ENCODE measurements around the gene NFKBIZ.

NFKBIZ gene

GRCh38 chr3:101850246-101851051 lies 1.1 kb downstream of the NFKBIZ start:
- Mint-ChIP-seq H3K27ac (peak overlapping the region; percentile 97), H3K9me3 (no peaks in the 10 kb centered on the region), H3K27me3 (ENCODE audit: low read depth) (no peaks in the 10 kb centered on the region), H3K4me3 (peak overlapping the region; percentile 89), H3K4me1 (ENCODE audit: low read depth) (peaks cover 51% of the 10 kb centered on the region), H3K36me3 (ENCODE audit: low read depth) (peaks cover 53% of the 10 kb centered on the region)
- peak; percentile 76 for DNase-seq (ENCODE audit: low spot score)

DNA sequence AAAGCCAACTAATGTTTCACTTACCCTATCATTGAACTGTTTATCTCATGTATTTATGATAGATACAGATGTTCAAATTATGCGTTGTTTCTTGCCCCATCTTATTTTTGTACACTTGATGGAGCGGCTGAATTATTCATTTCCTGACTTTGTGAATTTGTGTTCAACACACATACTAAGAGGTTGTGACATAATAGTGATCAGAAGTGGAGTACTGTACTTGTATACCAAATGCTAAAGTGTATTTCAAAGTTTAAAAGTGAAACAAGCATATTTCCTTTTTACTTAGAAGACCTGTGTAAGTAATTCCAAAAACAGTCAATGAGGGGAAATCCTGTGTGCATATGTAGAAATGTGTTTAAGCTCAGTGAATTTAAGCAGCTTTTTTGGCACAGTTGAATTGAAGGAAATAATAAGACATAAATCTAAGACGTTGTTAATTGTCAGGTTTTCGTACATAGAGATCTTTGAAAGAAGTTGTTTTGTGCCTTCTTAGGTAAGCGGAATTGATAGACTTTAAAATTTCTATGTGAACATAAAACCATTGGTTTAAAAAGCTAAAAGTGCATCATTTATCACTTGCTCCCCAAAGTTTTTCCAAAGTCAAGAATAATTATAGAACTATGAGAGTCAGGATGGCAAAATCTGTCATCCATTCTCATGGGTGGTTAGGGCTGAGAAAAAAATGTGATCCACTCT lies 1.9 kb downstream of the NFKBIZ start:
- Mint-ChIP-seq H3K4me3 (peak overlapping the region; percentile 89), H3K4me1 (ENCODE audit: low read depth) (peaks cover 54% of the 10 kb centered on the region), H3K36me3 (ENCODE audit: low read depth) (peaks cover 60% of the 10 kb centered on the region), H3K27me3 (ENCODE audit: low read depth) (no peaks in the 10 kb centered on the region), H3K9me3 (no peaks in the 10 kb centered on the region), H3K27ac (peak overlapping the region; percentile 97)
- DNase-seq (ENCODE audit: low spot score): no peak

- H3K4me3 Mint-ChIP-seq: peak overlapping the region; percentile 89
- no peak for DNase-seq (ENCODE audit: low spot score)
- H3K27ac Mint-ChIP-seq: peak overlapping the region; percentile 97
- H3K9me3 Mint-ChIP-seq: no peaks in the 10 kb centered on the region
- H3K36me3 Mint-ChIP-seq (ENCODE audit: low read depth): peaks cover 68% of the 10 kb centered on the region
- no peaks in the 10 kb centered on the region for H3K27me3 Mint-ChIP-seq (ENCODE audit: low read depth)
- peaks cover 57% of the 10 kb centered on the region for H3K4me1 Mint-ChIP-seq (ENCODE audit: low read depth)
Measured at GRCh38 chr3:101851850-101852714, 2.8 kb downstream of the NFKBIZ start.

DNA sequence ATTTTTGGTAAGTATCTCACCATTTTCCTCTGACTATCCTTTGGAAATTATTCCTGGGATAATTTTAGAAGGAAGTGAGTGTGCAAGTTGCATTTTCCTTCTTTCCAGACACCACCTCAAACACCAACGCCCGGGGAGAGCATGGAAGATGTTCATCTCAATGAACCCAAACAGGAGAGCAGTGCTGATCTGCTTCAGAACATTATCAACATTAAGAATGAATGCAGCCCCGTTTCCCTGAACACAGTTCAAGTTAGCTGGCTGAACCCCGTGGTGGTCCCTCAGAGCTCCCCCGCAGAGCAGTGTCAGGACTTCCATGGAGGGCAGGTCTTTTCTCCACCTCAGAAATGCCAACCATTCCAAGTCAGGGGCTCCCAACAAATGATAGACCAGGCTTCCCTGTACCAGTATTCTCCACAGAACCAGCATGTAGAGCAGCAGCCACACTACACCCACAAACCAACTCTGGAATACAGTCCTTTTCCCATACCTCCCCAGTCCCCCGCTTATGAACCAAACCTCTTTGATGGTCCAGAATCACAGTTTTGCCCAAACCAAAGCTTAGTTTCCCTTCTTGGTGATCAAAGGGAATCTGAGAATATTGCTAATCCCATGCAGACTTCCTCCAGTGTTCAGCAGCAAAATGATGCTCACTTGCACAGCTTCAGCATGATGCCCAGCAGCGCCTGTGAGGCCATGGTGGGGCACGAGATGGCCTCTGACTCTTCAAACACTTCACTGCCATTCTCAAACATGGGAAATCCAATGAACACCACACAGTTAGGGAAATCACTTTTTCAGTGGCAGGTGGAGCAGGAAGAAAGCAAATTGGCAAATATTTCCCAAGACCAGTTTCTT lies 3.9 kb downstream of the NFKBIZ start:
- Mint-ChIP-seq H3K4me3 (peak overlapping the region; percentile 89), H3K4me1 (ENCODE audit: low read depth) (peaks cover 56% of the 10 kb centered on the region), H3K36me3 (ENCODE audit: low read depth) (peaks cover 78% of the 10 kb centered on the region), H3K27ac (no peak overlapping the region), H3K27me3 (ENCODE audit: low read depth) (no peaks in the 10 kb centered on the region), H3K9me3 (no peaks in the 10 kb centered on the region)
- no peak for DNase-seq (ENCODE audit: low spot score)

DNA sequence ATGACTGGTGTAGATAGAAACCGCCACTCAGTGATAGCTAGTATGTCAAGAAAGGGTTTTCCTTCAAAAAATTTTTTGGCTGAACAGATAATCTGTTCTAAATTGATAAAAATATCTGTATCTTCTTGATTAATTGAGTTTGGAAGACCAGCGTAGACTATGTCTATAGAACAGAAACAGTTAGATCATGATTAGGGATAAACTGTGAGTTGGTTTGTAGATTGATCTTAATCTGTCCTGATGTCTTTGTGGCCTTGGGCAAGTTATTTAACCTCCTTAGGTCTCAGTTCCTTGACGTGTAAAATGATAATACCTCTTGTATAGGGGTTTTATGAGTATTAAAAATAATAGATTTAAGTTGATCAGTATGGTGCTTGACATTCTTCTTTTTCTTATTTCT lies 4.7 kb downstream of the NFKBIZ start:
- no peak overlapping the region for H3K27ac Mint-ChIP-seq
- no peak for DNase-seq (ENCODE audit: low spot score)
- H3K36me3 Mint-ChIP-seq (ENCODE audit: low read depth): peaks cover 86% of the 10 kb centered on the region
- peak overlapping the region; percentile 35 for H3K4me3 Mint-ChIP-seq
- H3K4me1 Mint-ChIP-seq (ENCODE audit: low read depth): peaks cover 56% of the 10 kb centered on the region
- no peaks in the 10 kb centered on the region for H3K9me3 Mint-ChIP-seq
- no peaks in the 10 kb centered on the region for H3K27me3 Mint-ChIP-seq (ENCODE audit: low read depth)

- no peak for DNase-seq (ENCODE audit: low spot score)
- Mint-ChIP-seq H3K9me3 (no peaks in the 10 kb centered on the region), H3K36me3 (ENCODE audit: low read depth) (peaks cover 93% of the 10 kb centered on the region), H3K27ac (peak overlapping the region; percentile 19), H3K27me3 (ENCODE audit: low read depth) (no peaks in the 10 kb centered on the region), H3K4me3 (peak overlapping the region; percentile 8), H3K4me1 (ENCODE audit: low read depth) (peaks cover 56% of the 10 kb centered on the region)
Measured at GRCh38 chr3:101854608-101855304, 5.4 kb downstream of the NFKBIZ start.

GRCh38 chr3:101857301-101857741 lies 8.0 kb downstream of the NFKBIZ start:
- no peak for DNase-seq (ENCODE audit: low spot score)
- Mint-ChIP-seq H3K4me3 (peak overlapping the region; percentile 13), H3K27ac (no peak overlapping the region), H3K9me3 (no peaks in the 10 kb centered on the region), H3K27me3 (ENCODE audit: low read depth) (no peaks in the 10 kb centered on the region), H3K4me1 (ENCODE audit: low read depth) (peaks cover 44% of the 10 kb centered on the region), H3K36me3 (ENCODE audit: low read depth) (peaks cover 93% of the 10 kb centered on the region)

- Mint-ChIP-seq H3K4me1 (ENCODE audit: low read depth) (peaks cover 33% of the 10 kb centered on the region), H3K9me3 (no peaks in the 10 kb centered on the region), H3K4me3 (no peak overlapping the region), H3K27ac (no peak overlapping the region), H3K36me3 (ENCODE audit: low read depth) (peaks cover 82% of the 10 kb centered on the region), H3K27me3 (ENCODE audit: low read depth) (no peaks in the 10 kb centered on the region)
- no peak for DNase-seq (ENCODE audit: low spot score)
Measured at GRCh38 chr3:101858464-101859030, 9.2 kb downstream of the NFKBIZ start.

GRCh38 chr3:101859882-101860448 lies 10.7 kb downstream of the NFKBIZ start:
- DNase-seq (ENCODE audit: low spot score): no peak
- Mint-ChIP-seq H3K9me3 (no peaks in the 10 kb centered on the region), H3K27ac (no peak overlapping the region), H3K4me1 (ENCODE audit: low read depth) (peaks cover 24% of the 10 kb centered on the region), H3K27me3 (ENCODE audit: low read depth) (no peaks in the 10 kb centered on the region), H3K4me3 (no peak overlapping the region), H3K36me3 (ENCODE audit: low read depth) (peaks cover 72% of the 10 kb centered on the region)

GRCh38 chr3:101861212-101861788 lies 12.0 kb downstream of the NFKBIZ start:
- H3K27ac Mint-ChIP-seq: no peak overlapping the region
- H3K9me3 Mint-ChIP-seq: no peaks in the 10 kb centered on the region
- peaks cover 58% of the 10 kb centered on the region for H3K36me3 Mint-ChIP-seq (ENCODE audit: low read depth)
- H3K27me3 Mint-ChIP-seq (ENCODE audit: low read depth): no peaks in the 10 kb centered on the region
- DNase-seq (ENCODE audit: low spot score): no peak
- H3K4me3 Mint-ChIP-seq: no peak overlapping the region
- H3K4me1 Mint-ChIP-seq (ENCODE audit: low read depth): peaks cover 17% of the 10 kb centered on the region

DNA sequence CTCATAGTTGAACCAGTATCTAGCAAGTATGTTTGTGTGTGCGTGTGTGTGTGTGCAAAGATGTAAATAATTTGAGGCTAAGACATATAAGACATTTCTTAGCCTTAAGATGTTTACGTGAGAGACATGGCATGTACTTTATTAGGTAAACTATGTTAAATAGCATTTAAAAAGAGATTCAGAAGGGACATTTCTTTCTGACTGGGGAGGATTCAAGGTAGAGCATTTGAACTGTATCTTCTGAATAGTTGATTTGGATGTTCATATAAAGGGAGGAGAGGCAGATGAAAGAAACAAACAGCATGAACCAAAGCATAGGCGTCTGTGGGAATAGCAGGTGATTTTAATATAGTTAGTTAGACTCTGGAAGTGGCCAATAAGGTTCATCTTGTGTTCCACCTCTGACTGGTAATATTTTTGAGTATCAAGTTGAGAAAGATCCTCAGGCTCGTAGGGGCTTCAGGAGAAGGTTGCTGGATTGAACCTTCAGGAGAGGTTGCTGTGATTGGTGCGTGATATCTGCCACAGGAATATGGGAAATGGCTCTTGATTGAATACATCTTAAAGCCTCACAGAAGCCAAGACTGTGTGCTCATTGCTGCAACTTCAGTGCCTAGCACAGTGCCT lies 12.6 kb downstream of the NFKBIZ start:
- no peaks in the 10 kb centered on the region for H3K9me3 Mint-ChIP-seq

More for the DNA sequence above, 12.6 kb downstream of the NFKBIZ start:
- peaks cover 15% of the 10 kb centered on the region for H3K4me1 Mint-ChIP-seq (ENCODE audit: low read depth)
- no peak overlapping the region for H3K4me3 Mint-ChIP-seq
- no peaks in the 10 kb centered on the region for H3K27me3 Mint-ChIP-seq (ENCODE audit: low read depth)
- peaks cover 53% of the 10 kb centered on the region for H3K36me3 Mint-ChIP-seq (ENCODE audit: low read depth)
- no peak overlapping the region for H3K27ac Mint-ChIP-seq
- no peak for DNase-seq (ENCODE audit: low spot score)
